ENCODE measurements around the gene PRDX6.

Gene PRDX6

DNA sequence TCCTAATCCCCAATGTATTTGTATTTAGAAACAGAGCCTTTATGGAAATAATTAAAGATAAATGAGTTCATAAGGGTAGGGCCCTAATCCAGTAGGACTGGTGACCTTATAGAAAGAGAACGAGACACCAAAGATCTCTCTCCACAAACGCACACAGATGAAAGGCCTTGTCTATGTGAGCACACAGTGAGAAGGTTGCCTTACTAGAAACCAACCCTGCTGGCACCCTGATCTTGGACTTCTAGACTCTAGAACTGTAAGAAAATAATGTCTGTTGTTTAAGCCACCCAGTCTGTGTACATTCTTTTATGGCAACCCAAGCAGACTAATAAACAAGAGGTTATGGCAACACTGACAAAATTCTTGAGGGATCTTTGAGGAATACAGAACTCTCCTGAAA is 44.8 kb upstream of the PRDX6 start:
- Histone ChIP-seq H3K4me1 (ENCODE audit: insufficient read depth, poor library complexity, severe bottlenecking) (peaks cover 18% of the 10 kb centered on the region), H3K27me3 (ENCODE audit: insufficient read depth, poor library complexity, severe bottlenecking) (no peaks in the 10 kb centered on the region), H3K27ac (ENCODE audit: poor library complexity, severe bottlenecking) (no peak overlapping the region), H3K9me3 (ENCODE audit: severe bottlenecking) (no peaks in the 10 kb centered on the region), H3K36me3 (ENCODE audit: low read depth) (no peaks in the 10 kb centered on the region), H3K4me3 (ENCODE audit: severe bottlenecking) (no peak overlapping the region)
- DNase-seq (ENCODE audit: low spot score) (no peak), ATAC-seq (ENCODE audit: low read depth) (no peak)
- TF ChIP-seq CTCF (IDR thresholded peaks at IDR 0.05; ENCODE audit: poor library complexity, severe bottlenecking): no peak

GRCh38 chr1:173433751-173434326 is 43.3 kb upstream of the PRDX6 start:
- ATAC-seq (ENCODE audit: low read depth): no peak

GRCh38 chr1:173436841-173437428 is 40.2 kb upstream of the PRDX6 start:
- Histone ChIP-seq H3K27me3 (ENCODE audit: insufficient read depth, poor library complexity, severe bottlenecking) (no peaks in the 10 kb centered on the region), H3K9me3 (ENCODE audit: severe bottlenecking) (no peaks in the 10 kb centered on the region), H3K4me3 (ENCODE audit: severe bottlenecking) (no peak overlapping the region), H3K4me1 (ENCODE audit: insufficient read depth, poor library complexity, severe bottlenecking) (no peaks in the 10 kb centered on the region), H3K36me3 (ENCODE audit: low read depth) (no peaks in the 10 kb centered on the region), H3K27ac (ENCODE audit: poor library complexity, severe bottlenecking) (no peak overlapping the region)
- no peak for ATAC-seq (ENCODE audit: low read depth)
- TF ChIP-seq CTCF (IDR thresholded peaks at IDR 0.05; ENCODE audit: poor library complexity, severe bottlenecking): no peak
- no peak for DNase-seq (ENCODE audit: low spot score)

More at GRCh38 chr1:173433751-173434326, 43.3 kb upstream of the PRDX6 start:
- Histone ChIP-seq H3K36me3 (ENCODE audit: low read depth) (no peaks in the 10 kb centered on the region), H3K9me3 (ENCODE audit: severe bottlenecking) (no peaks in the 10 kb centered on the region), H3K4me1 (ENCODE audit: insufficient read depth, poor library complexity, severe bottlenecking) (peaks cover 18% of the 10 kb centered on the region), H3K4me3 (ENCODE audit: severe bottlenecking) (no peak overlapping the region), H3K27ac (ENCODE audit: poor library complexity, severe bottlenecking) (no peak overlapping the region), H3K27me3 (ENCODE audit: insufficient read depth, poor library complexity, severe bottlenecking) (no peaks in the 10 kb centered on the region)
- DNase-seq (ENCODE audit: low spot score): no peak
- TF ChIP-seq CTCF (IDR thresholded peaks at IDR 0.05; ENCODE audit: poor library complexity, severe bottlenecking): no peak

DNA sequence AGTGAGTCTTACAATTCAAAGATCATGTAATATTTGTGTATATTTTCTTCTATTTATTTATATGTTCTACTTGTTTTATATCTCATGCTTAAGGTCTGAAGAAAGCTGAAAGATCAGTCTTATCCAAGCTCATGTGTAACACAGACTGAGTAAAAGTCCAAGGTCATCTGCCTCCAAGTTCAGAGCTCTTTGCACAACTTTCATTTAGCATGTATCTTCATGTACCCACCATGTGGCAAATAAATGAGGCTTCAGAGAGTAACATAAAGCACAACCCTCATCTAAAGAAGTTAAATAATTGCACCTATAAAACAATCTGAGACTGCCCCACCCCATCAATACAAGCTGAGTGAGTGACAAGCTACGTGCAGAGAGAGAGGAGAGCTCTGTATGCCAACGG is 38.5 kb upstream of the PRDX6 start:
- no peaks in the 10 kb centered on the region for H3K9me3 ChIP-seq (ENCODE audit: severe bottlenecking)
- ATAC-seq (ENCODE audit: low read depth): no peak
- TF ChIP-seq CTCF (IDR thresholded peaks at IDR 0.05; ENCODE audit: poor library complexity, severe bottlenecking): no peak
- H3K4me3 ChIP-seq (ENCODE audit: severe bottlenecking): no peak overlapping the region
- DNase-seq (ENCODE audit: low spot score): no peak
- no peak overlapping the region for H3K27ac ChIP-seq (ENCODE audit: poor library complexity, severe bottlenecking)
- no peaks in the 10 kb centered on the region for H3K27me3 ChIP-seq (ENCODE audit: insufficient read depth, poor library complexity, severe bottlenecking)
- no peaks in the 10 kb centered on the region for H3K4me1 ChIP-seq (ENCODE audit: insufficient read depth, poor library complexity, severe bottlenecking)
- no peaks in the 10 kb centered on the region for H3K36me3 ChIP-seq (ENCODE audit: low read depth)

GRCh38 chr1:173440430-173440829 is 36.7 kb upstream of the PRDX6 start:
- no peaks in the 10 kb centered on the region for H3K27me3 ChIP-seq (ENCODE audit: insufficient read depth, poor library complexity, severe bottlenecking)
- no peaks in the 10 kb centered on the region for H3K36me3 ChIP-seq (ENCODE audit: low read depth)
- no peak overlapping the region for H3K4me3 ChIP-seq (ENCODE audit: severe bottlenecking)
- no peak for ATAC-seq (ENCODE audit: low read depth)
- H3K4me1 ChIP-seq (ENCODE audit: insufficient read depth, poor library complexity, severe bottlenecking): no peaks in the 10 kb centered on the region
- DNase-seq (ENCODE audit: low spot score): no peak
- H3K27ac ChIP-seq (ENCODE audit: poor library complexity, severe bottlenecking): no peak overlapping the region
- no peak for TF ChIP-seq CTCF (IDR thresholded peaks at IDR 0.05; ENCODE audit: poor library complexity, severe bottlenecking)
- H3K9me3 ChIP-seq (ENCODE audit: severe bottlenecking): no peaks in the 10 kb centered on the region

Measured in RWPE2 (cell line).